Uterus (tissue), 4 donors: ENCODE results near the gene BCO1. TPM values are rescaled to one million over a fixed set of nuclear protein-coding genes. Genes with fewer than 3 reads are reported as not detected.

Experiments used
- DNase-seq, 2 donors: peaks; one replicate each; pipeline ENCODE4 v3.0.0-alpha.2; 2019 to 2020
- H3K27ac ChIP-seq, 2 donors: fragments of 200-600 bp; sonication (generic); 1 replicate in 1 of 2; 2 replicates in 1 of 2; pipeline ENCODE4 v1.5.1; 2016 to 2018
- H3K27me3 ChIP-seq, 2 donors: fragments of 200-600 bp; sonication (generic); one replicate each; pipeline ENCODE4 v1.5.1; 2018 to 2019; ENCODE audit warnings: control low read depth in 1 of 2
- H3K36me3 ChIP-seq, 2 donors: fragments of 200-600 bp; sonication (generic); one replicate each; pipeline ENCODE4 v1.5.1; 2019; ENCODE audit warnings: control low read depth in 1 of 2
- H3K4me1 ChIP-seq, 2 donors: fragments of 200-600 bp; sonication (generic); one replicate each; pipeline ENCODE4 v1.5.1; 2018 to 2019; ENCODE audit warnings: control low read depth in 1 of 2
- H3K4me3 ChIP-seq, 2 donors: fragments of 200-600 bp; sonication (generic); 1 replicate in 1 of 2; 2 replicates in 1 of 2; pipeline ENCODE4 v1.5.1; 2018 to 2019; ENCODE audit warnings: mild to moderate bottlenecking in 1 of 2
- H3K9me3 ChIP-seq, 2 donors: fragments of 200-600 bp; sonication (generic); one replicate each; pipeline ENCODE4 v1.5.1; 2019; ENCODE audit warnings: control low read depth in 1 of 2
- POLR2A ChIP-seq, 2 donors: fragments of 450-650 bp; IDR thresholded peaks; one replicate each; pipeline ENCODE4 v1.6.1; 2016; ENCODE audit warnings: antibody characterized with exemption in 2 of 2, mild to moderate bottlenecking in 1 of 2, moderate library complexity in 1 of 2
- intact Hi-C: fragments of 100-400 bp; cut with DNase I; formaldehyde crosslinking; loops from one replicate; pipeline ENCODE4 v1.15.1; 2023; ENCODE audit warnings: low total_unique reads
- total RNA-seq, 4 donors: library from RNA; depleted of rRNA in 3 of 4; stranded (reverse); fragments of >200 nt in 3 of 4; gene quantifications; one replicate each; pipeline versions ENCODE4 v1.1.0 to v1.2.4, GENCODE V29; 2014 to 2023
- TF ChIP-seq, protein P1 (sequence below), 4 experiments: fragments of 200-600 bp in 2 of 4; fragments of 450-650 bp in 2 of 4; sonication (generic) in 2 of 4; IDR thresholded peaks; one replicate each; pipeline ENCODE4 v1.5.1; 2016 to 2019; ENCODE audit warnings: antibody characterized with exemption in 4 of 4, mild to moderate bottlenecking in 2 of 4, moderate library complexity in 1 of 4
- donor health status: DM: yes; HTN: yes; CAD: no.

Gene BCO1
- total RNA-seq, 4 donors from 2014 or later = 0.27 to 2.6 (median 0.97) TPM; not detected in 1

DNA sequence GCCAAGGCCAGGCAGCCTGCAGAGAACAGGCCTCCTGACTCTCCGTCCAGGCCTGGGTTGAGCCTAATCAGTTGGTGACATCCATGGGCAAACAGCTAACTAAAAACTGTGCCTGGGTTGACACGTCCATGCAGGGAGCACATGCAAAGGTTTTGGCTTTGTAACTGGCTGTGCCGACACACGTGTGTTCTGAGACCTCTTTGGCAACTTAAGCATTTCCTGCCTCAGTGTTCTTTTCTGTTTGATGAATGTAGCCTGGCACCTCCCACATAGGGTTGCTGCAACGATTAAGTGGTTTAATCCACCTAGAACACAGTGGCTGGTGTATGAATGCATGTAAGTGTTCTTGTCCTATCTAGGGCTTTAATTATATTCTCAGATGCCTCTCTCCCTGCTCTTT lies 3.2 kb downstream of the BCO1 start:
- no peak for DNase-seq
- no peaks in the 10 kb centered on the region for H3K27me3 ChIP-seq
- H3K27ac ChIP-seq = no peak overlapping the region
- intact Hi-C loops = no loop called here
- TF ChIP-seq, protein P1, sequence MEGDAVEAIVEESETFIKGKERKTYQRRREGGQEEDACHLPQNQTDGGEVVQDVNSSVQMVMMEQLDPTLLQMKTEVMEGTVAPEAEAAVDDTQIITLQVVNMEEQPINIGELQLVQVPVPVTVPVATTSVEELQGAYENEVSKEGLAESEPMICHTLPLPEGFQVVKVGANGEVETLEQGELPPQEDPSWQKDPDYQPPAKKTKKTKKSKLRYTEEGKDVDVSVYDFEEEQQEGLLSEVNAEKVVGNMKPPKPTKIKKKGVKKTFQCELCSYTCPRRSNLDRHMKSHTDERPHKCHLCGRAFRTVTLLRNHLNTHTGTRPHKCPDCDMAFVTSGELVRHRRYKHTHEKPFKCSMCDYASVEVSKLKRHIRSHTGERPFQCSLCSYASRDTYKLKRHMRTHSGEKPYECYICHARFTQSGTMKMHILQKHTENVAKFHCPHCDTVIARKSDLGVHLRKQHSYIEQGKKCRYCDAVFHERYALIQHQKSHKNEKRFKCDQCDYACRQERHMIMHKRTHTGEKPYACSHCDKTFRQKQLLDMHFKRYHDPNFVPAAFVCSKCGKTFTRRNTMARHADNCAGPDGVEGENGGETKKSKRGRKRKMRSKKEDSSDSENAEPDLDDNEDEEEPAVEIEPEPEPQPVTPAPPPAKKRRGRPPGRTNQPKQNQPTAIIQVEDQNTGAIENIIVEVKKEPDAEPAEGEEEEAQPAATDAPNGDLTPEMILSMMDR (IDR thresholded peaks at IDR 0.05) = no peak
- TF ChIP-seq POLR2A (IDR thresholded peaks at IDR 0.05) = no peak
- no peaks in the 10 kb centered on the region for H3K9me3 ChIP-seq
- H3K4me1 ChIP-seq = no peaks in the 10 kb centered on the region
- no peak overlapping the region for H3K4me3 ChIP-seq
- no peaks in the 10 kb centered on the region for H3K36me3 ChIP-seq

DNA sequence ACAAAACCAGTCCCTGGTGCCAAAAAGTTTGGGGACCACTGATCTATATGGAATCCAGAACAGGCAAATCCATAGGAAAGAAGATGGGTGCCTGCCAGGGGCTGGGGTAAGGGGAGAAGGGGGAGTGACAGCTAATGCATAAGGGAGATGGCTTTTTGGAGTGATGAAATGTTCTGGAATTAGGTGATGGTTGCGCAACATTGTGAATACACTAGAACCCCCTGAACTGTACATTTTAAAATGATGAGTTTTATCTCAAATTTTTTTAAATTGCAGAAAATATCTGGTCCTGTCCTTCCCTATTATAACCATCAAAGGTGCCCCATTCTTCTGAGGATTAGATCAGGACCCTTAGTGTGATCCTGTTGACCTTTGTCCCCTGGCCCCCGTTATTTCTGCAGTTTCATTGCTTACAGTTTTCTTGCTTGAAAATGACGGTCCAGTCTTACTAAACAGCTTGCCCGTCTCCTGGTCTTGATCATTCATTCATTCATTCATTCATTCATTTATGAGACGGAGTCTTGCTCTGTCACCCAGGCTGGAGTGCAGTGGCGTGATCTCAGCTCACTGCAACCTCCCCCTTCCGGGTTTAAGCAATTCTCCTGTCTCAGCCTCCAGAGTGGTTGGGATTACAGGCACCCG lies 4.6 kb downstream of the BCO1 start:
- H3K4me3 ChIP-seq = no peak overlapping the region
- intact Hi-C loops = no loop called here
- TF ChIP-seq, protein P1 (IDR thresholded peaks at IDR 0.05) = no peak
- TF ChIP-seq POLR2A (IDR thresholded peaks at IDR 0.05) = no peak
- no peaks in the 10 kb centered on the region for H3K4me1 ChIP-seq
- no peak for DNase-seq
- H3K36me3 ChIP-seq = no peaks in the 10 kb centered on the region
- H3K9me3 ChIP-seq = no peaks in the 10 kb centered on the region
- H3K27me3 ChIP-seq = no peaks in the 10 kb centered on the region
- H3K27ac ChIP-seq = no peak overlapping the region

DNA sequence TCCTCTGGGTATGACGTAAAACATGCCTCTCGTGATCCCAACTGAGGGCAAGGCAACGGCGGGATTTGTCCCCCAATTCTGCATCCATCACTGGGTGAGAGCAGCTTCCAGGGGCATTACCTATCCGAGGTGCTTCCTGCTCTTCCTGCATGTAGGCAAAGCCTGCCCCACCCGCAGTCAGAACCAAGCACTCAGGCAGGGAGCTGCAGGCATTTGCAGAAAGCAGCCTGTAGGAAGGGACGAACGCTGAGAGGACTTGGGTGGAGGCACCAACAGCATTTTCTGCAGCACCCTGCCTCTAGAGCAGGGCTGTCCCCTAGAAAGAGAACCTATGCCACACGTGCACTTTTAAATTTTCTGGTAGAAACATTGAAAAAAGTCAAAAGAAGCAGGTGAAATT lies 5.5 kb downstream of the BCO1 start:
- intact Hi-C loops = no loop called here
- Histone ChIP-seq H3K27me3 (no peaks in the 10 kb centered on the region), H3K9me3 (no peaks in the 10 kb centered on the region), H3K27ac (no peak overlapping the region), H3K4me3 (no peak overlapping the region), H3K36me3 (no peaks in the 10 kb centered on the region), H3K4me1 (no peaks in the 10 kb centered on the region)
- TF ChIP-seq, protein P1 (IDR thresholded peaks at IDR 0.05) = no peak
- TF ChIP-seq POLR2A (IDR thresholded peaks at IDR 0.05) = no peak
- DNase-seq = no peak

DNA sequence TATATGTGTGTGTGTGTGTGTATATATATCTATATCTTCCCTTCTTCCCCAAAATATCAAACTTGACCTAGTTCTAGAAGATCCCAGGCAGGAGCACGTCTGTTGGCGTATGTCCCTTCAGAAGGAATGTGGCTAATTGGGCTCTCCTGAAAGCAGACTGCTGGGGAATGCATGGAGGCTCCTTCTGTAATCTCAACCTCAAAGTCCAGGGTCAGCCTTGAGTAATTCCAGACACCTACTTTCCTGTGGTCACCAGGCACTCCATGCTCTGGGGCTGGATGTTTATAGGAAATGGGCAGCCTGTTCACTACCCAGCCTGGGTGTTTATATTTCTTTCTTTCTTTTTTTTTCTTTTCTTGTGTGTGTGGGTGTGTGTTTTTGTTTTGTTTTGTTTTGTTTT lies 13.4 kb downstream of the BCO1 start:
- no peak overlapping the region for H3K4me3 ChIP-seq
- intact Hi-C loops = no loop called here
- H3K27ac ChIP-seq = no peak overlapping the region
- TF ChIP-seq, protein P1 (IDR thresholded peaks at IDR 0.05) = no peak
- TF ChIP-seq POLR2A (IDR thresholded peaks at IDR 0.05) = no peak
- H3K9me3 ChIP-seq = no peaks in the 10 kb centered on the region
- no peak for DNase-seq
- H3K4me1 ChIP-seq = no peaks in the 10 kb centered on the region
- no peaks in the 10 kb centered on the region for H3K36me3 ChIP-seq
- H3K27me3 ChIP-seq = no peaks in the 10 kb centered on the region

DNA sequence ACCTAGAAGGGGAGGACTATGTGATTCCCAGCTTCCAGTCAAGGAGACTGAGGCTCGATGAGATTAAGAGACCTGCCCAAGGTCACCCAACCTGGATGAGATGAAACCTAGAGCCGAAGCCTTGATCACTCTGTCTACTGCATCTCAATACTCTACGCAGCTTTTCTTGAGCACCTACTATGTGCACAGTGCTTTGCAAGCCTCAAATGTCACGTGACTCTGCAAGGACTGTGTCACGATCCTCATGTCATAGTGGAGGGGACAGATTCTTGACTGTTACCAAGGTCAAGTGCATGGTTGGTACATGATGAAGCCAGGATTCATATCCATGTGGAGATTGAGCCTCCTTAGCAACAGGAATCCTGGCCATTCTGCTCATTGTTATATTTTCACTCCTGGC lies 14.7 kb downstream of the BCO1 start:
- Histone ChIP-seq H3K27me3 (no peaks in the 10 kb centered on the region), H3K27ac (no peak overlapping the region), H3K9me3 (no peaks in the 10 kb centered on the region), H3K4me1 (no peaks in the 10 kb centered on the region), H3K36me3 (no peaks in the 10 kb centered on the region), H3K4me3 (no peak overlapping the region)
- no peak for TF ChIP-seq POLR2A (IDR thresholded peaks at IDR 0.05)
- TF ChIP-seq, protein P1 (IDR thresholded peaks at IDR 0.05) = no peak
- DNase-seq = no peak
- intact Hi-C loops = no loop called here
